Hepatocyte (in vitro differentiated cells): ENCODE data around the gene PIK3C2A. TPM values are rescaled to one million over a fixed set of nuclear protein-coding genes. Genes with fewer than 3 reads are reported as not detected.
"Not testable (repeated sequence)": the region's sequence is repeated elsewhere in the genome, so short reads cannot be mapped to it uniquely, and the experiment has no call there.

Experiments
- DNase-seq: peaks from one replicate; pipeline ENCODE4 v3.0.0-alpha.2; 2016; ENCODE audit warnings: low spot score
- H2AFZ ChIP-seq: fragments of 200-600 bp; sonication (generic); 2 replicates; pipeline ENCODE4 v1.6.0; 2016; ENCODE audit warnings: antibody characterized with exemption, mild to moderate bottlenecking
- H3K27ac ChIP-seq: fragments of 200-600 bp; sonication (generic); 2 replicates; pipeline ENCODE4 v1.5.1; 2016; ENCODE audit warnings: mild to moderate bottlenecking
- H3K27me3 ChIP-seq: fragments of 200-600 bp; sonication (generic); 2 replicates; pipeline ENCODE4 v1.6.1; 2016
- H3K36me3 ChIP-seq: fragments of 200-600 bp; sonication (generic); replicated peaks from 2 replicates; pipeline ENCODE4 v1.5.1; 2016; ENCODE audit warnings: low read depth; ENCODE audit not compliant: insufficient read depth
- H3K4me1 ChIP-seq: fragments of 200-600 bp; sonication (generic); 2 replicates; pipeline ENCODE4 v1.5.1; 2016; ENCODE audit warnings: mild to moderate bottlenecking, moderate library complexity; ENCODE audit not compliant: insufficient read depth
- H3K4me2 ChIP-seq: fragments of 200-600 bp; sonication (generic); 2 replicates; pipeline ENCODE4 v1.6.0; 2016
- H3K4me3 ChIP-seq: fragments of 200-600 bp; sonication (generic); 2 replicates; pipeline ENCODE4 v1.5.1; 2016; ENCODE audit warnings: mild to moderate bottlenecking
- H3K79me2 ChIP-seq: fragments of 200-600 bp; sonication (generic); 2 replicates; pipeline ENCODE4 v1.6.0; 2017; ENCODE audit warnings: mild to moderate bottlenecking
- H3K9me2 ChIP-seq: fragments of 200-600 bp; sonication (generic); replicated peaks from 2 replicates; pipeline ENCODE4 v1.6.0; 2017; ENCODE audit warnings: mild to moderate bottlenecking; ENCODE audit not compliant: insufficient read depth
- H3K9me3 ChIP-seq: fragments of 200-600 bp; sonication (generic); 2 replicates; pipeline ENCODE4 v1.5.1; 2016; ENCODE audit warnings: low read depth, mild to moderate bottlenecking
- H4K20me1 ChIP-seq: fragments of 200-600 bp; sonication (generic); 2 replicates; pipeline ENCODE4 v1.6.0; 2016; ENCODE audit warnings: mild to moderate bottlenecking; ENCODE audit not compliant: insufficient read depth, poor library complexity, severe bottlenecking
- CTCF ChIP-seq: fragments of 200-600 bp; sonication (generic); IDR thresholded peaks from 2 replicates; pipeline ENCODE4 v1.5.1; 2016; ENCODE audit warnings: antibody characterized with exemption, mild to moderate bottlenecking; ENCODE audit not compliant: poor library complexity
- EZH2 ChIP-seq: fragments of 200-600 bp; sonication (generic); IDR thresholded peaks from 2 replicates; pipeline ENCODE4 v1.6.1; 2016; ENCODE audit warnings: antibody characterized with exemption, mild to moderate bottlenecking, borderline replicate concordance
- EZH2phosphoT487 ChIP-seq: fragments of 200-600 bp; sonication (generic); IDR thresholded peaks from one replicate; pipeline ENCODE4 v1.6.1; 2018; ENCODE audit warnings: antibody characterized with exemption, mild to moderate bottlenecking, low read depth, moderate library complexity; ENCODE audit not compliant: unreplicated experiment, severe bottlenecking
- WGBS: methylation state at CpG from one replicate; pipeline ENCODE4 v1.1.6; 2016; ENCODE audit warnings: low lambda C conversion rate; ENCODE audit errors: missing lambda C conversion rate; 5-methylcytosine and 5-hydroxymethylcytosine counted together
- polyA plus RNA-seq: library from polyadenylated mRNA; unstranded; fragments of >200 nt; fragmentation: Nextera tagmentation; extraction: Ambion mirVana; gene quantifications from 2 replicates; pipeline ENCODE4 v1.2.1, GENCODE V29; 2016
- total RNA-seq: library from RNA; depleted of rRNA; stranded (reverse); fragments of >200 nt; gene quantifications from 2 replicates; pipeline ENCODE4 v1.2.3, GENCODE V29; 2014

PIK3C2A gene
- total and polyA plus RNA-seq, 2 experiments from 2014 or later = 20.1 to 96.1 TPM

- no peak overlapping the region for H3K27ac ChIP-seq
- H3K4me2 ChIP-seq = no peak overlapping the region
- DNase-seq = no peak
- H3K9me3 ChIP-seq = no peaks in the 10 kb centered on the region
- H3K79me2 ChIP-seq = no peaks in the 10 kb centered on the region
- H3K9me2 ChIP-seq = no peaks in the 10 kb centered on the region
- H4K20me1 ChIP-seq = no peaks in the 10 kb centered on the region
- H3K27me3 ChIP-seq = no peaks in the 10 kb centered on the region
- no peak overlapping the region for H3K4me3 ChIP-seq
- TF ChIP-seq CTCF (no peak), EZH2 (no peak), EZH2phosphoT487 (no peak)
- H3K4me1 ChIP-seq = no peaks in the 10 kb centered on the region
- no peaks in the 10 kb centered on the region for H3K36me3 ChIP-seq
- no peak overlapping the region for H2AFZ ChIP-seq
- WGBS = 89% methylated on average over 4 of the region's 4 CpGs
Observed at GRCh38 chr11:17252704-17253103, 44.9 kb upstream of the PIK3C2A start.

- Histone ChIP-seq H3K9me2 (no peaks in the 10 kb centered on the region), H3K27ac (no peak overlapping the region), H2AFZ (no peak overlapping the region), H3K79me2 (no peaks in the 10 kb centered on the region), H3K4me3 (no peak overlapping the region), H3K27me3 (no peaks in the 10 kb centered on the region), H3K36me3 (no peaks in the 10 kb centered on the region), H4K20me1 (no peaks in the 10 kb centered on the region), H3K9me3 (no peaks in the 10 kb centered on the region), H3K4me1 (no peaks in the 10 kb centered on the region), H3K4me2 (no peak overlapping the region)
- no peak for TF ChIP-seq CTCF
- DNase-seq = no peak
Observed at GRCh38 chr11:17250561-17251350, 43.0 kb upstream of the PIK3C2A start.

- H4K20me1 ChIP-seq = no peaks in the 10 kb centered on the region
- H2AFZ ChIP-seq = no peak overlapping the region
- H3K4me3 ChIP-seq = no peak overlapping the region
- DNase-seq = no peak
- H3K36me3 ChIP-seq = no peaks in the 10 kb centered on the region
- H3K9me2 ChIP-seq = no peaks in the 10 kb centered on the region
- no peak overlapping the region for H3K27ac ChIP-seq
- TF ChIP-seq EZH2 = no peak
- H3K79me2 ChIP-seq = no peaks in the 10 kb centered on the region
- no peaks in the 10 kb centered on the region for H3K27me3 ChIP-seq
- H3K4me2 ChIP-seq = no peak overlapping the region
- H3K9me3 ChIP-seq = no peaks in the 10 kb centered on the region
- WGBS = 82% methylated on average over 2 of the region's 2 CpGs
- no peaks in the 10 kb centered on the region for H3K4me1 ChIP-seq
Observed at GRCh38 chr11:17244046-17244445, 36.3 kb upstream of the PIK3C2A start.

- 98% methylated on average over 4 of the region's 4 CpGs for WGBS
- H3K9me3 ChIP-seq, H2AFZ ChIP-seq, H3K4me1 ChIP-seq, H3K27ac ChIP-seq, DNase-seq, H3K4me2 ChIP-seq, H3K79me2 ChIP-seq, H3K36me3 ChIP-seq, H3K4me3 ChIP-seq, H4K20me1 ChIP-seq, H3K27me3 ChIP-seq, H3K9me2 ChIP-seq: not testable (repeated sequence)
Observed at GRCh38 chr11:17242954-17243353, 35.2 kb upstream of the PIK3C2A start.
